Hindlimb muscle (tissue), 1 donor: ENCODE results near the gene RNF112. TPM values are rescaled to one million over a fixed set of nuclear protein-coding genes. Genes with fewer than 3 reads are reported as not detected.

Experiments
- DNase-seq: peaks from one replicate; pipeline ENCODE4 v3.0.0-alpha.2; 2013
- polyA plus RNA-seq: library from polyadenylated mRNA; unstranded; fragments of 120-200 nt; gene quantifications from one replicate; pipeline ENCODE4 v1.2.1, GENCODE V29; 2013; ENCODE audit not compliant: insufficient read length

Gene RNF112
- polyA plus RNA-seq, 1 donor: 1.9 TPM

DNA sequence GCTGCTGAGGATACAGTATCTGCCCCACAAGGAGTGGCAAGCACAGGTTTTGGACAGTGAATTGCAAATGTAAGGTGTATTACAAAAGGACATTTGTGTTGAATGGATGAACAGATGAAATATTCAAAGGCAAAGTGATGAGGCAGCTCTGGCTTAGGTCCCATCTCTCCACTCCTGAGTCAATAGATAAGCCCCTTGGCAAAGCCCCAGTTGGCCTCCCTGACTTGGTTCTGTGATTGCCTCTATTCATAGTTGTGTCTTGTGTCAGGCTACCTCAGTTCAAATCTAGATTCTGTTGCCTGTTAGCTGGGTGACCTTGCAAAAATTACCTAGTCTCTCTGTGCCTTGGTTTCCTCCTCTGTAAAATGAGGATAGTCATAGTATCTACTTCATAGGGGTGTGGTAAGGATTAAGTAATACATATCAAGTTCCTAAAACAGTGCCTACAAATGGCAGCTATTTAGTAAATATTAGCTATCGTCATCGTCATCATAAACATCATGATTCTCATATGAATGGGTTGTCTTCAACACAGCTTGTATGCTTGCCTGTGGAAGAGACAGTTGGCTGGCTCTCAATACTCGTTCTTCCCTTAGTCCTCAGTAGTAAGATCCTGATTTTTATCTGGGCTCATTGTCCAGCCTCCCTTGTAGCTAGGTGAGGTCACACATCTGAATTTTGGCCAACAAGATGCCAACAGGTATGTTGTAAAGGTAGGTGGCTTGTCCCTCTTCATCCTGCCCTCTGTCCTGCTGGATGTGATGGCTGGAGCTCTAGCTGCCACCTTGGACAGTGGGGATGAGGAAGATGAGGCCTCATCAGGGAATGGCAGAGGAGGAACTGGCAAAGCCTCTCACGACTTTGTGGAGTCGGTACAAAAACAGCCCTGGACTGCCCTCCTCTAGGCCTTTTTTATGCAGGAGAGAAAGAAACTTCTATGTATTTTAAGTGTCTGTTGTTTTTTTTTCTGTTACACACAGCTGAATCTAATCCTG, 21.9 kb upstream of the RNF112 start:
- no peak for DNase-seq

DNA sequence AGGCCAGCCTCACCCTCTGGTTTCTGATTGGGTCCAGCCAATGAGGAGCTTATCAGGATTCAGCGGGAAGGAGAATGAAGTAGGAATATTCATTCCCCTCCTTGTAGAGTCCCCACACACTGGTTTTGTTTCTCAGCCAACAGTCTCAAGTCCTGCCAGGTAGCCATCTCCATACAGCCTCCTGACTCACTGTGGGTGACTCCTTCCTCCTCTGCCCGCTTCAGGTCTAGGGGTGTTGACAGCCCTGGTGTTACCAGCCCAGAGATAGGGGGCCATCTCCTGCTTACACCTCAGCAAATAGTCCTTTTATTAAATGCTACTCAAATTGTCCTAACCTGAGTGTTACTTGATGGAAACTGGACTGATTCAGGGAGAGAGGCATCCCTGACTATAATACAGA, 20.1 kb upstream of the RNF112 start:
- DNase-seq: no peak

DNA sequence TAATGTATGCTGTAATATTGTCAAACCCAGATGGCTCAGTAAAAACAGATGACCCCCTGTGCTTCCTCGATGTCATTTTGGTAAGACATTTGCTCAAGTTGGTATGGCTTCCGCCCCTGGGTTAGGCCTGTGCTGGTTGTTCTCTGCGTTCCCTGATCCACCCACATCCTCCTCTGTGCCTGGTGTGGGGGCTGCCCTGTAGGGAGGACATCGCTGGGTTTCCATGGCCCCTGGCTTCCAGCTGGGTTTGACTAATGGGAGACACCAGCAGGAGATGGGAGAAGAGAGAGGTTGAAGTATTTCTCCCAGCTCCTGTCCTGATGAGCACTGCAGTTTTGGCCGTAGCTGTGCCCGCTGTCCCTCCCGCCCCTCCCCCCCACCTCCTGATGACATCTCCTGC, 19.6 kb upstream of the RNF112 start:
- DNase-seq: no peak

DNA sequence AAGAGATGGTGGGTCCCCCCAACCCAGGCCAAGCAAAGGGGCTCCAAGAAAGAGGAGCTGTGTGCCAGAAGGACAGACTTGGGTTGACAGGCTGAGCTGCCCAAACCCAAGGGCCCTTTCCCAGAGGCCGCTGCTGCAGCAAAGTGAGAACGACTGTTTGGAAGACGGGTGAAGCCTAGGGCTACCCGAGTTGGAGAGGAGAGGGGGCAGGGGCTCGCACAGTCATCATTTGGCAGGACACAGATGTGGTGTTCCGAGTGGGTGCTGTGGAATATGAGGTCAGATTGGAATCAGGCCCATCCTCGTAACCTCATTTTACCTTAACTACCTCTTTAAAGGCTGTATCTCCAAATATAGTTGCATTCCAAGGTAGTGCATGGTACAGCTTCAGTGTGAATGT, 18.7 kb upstream of the RNF112 start:
- DNase-seq: no peak

DNA sequence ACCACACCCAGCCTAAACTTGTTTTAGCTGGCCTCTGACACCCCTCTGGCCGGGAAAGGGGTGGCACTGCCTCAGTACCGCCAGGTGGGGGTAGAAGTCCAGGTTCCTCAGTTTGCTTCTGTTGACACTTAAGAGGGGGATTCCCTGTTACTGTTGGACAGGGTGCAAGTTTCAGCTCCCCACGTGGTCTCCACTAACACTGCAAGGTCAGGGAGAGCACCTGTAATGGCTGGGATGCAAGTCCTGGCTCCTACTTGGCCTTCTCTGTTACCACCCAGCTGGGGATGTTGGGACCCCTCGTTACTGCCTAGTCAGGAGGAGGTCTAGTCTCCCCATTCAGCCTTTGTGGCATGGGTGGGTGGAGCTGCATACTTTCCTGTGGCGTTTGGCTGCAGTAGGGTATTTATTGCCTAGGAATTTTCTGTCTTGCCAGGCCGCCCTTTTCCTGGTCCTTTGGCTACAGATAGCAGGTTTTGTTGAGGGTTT, 13.4 kb upstream of the RNF112 start:
- no peak for DNase-seq

DNA sequence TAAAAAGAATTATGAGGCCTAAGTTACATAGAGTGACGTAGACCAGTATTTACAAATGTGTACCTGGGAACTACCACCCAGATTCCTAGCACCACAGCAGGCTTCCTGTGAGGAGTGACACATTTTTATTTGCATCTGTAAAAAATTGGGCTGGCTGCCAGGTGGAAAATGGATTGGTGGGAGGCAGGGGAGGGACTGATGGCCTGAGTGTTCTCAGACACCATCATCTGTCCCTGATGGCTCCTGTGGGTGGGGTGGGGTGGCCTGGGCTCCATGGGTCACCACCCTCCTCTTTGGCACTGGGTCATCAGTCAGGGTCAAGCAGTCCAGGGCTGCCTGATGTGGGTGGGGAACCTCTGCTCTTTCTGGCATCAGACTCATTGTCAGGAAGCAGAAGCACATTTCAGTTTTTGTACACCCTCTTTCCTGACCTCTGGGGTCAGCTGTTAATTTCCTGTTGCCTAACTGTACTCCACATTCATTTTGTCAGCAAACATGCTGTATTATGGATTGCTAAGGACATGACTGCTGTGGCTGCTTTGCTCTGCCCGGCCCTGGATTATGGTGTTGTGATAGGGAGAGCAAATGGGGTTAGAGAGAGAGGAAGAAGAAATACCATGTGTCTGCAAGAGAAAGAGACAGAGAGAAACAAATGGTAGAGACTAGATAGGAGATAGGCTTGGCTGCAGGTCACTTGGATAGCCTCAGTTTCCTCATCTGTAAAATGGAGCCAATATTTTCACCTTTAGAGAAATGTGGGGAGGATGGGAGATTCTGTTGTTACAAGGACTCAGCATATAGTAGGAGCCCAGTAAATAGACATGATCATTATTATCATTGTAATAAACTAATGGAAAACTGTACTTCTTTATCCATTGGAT, 12.5 kb upstream of the RNF112 start:
- no peak for DNase-seq

DNA sequence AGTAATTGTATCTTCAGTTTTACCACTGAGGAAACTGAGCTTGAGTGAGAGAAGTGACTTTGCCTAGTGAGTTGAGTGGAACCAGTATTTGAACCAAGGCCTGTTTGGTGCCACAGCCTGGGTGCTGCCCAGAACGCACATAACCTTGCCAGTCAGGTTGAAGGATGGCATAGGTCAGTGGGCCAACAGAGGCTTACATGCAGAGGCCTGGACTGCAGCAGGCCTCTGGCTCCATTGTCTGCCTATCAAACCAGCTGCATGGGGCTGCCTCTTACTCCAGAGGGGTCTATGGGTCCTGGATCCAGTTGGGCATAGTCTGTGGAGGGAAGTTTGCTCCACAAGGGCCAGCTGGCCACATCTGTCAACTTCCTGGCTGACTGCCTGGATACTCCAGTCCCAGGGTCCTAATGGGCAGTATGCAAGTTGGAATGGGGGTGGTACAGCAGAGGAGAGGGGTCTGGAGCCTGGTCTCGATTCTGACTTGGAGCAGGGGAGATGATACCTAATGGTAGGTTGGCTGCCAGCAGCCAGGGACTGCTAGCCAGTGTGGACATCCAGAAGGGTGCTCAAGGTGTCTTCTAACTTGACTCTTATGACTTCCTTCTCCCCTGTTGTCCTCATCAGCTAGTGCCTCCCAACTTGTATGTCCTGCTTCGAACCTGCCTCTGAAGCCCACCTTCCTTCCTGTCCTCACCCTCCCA, 11.1 kb upstream of the RNF112 start:
- no peak for DNase-seq

DNA sequence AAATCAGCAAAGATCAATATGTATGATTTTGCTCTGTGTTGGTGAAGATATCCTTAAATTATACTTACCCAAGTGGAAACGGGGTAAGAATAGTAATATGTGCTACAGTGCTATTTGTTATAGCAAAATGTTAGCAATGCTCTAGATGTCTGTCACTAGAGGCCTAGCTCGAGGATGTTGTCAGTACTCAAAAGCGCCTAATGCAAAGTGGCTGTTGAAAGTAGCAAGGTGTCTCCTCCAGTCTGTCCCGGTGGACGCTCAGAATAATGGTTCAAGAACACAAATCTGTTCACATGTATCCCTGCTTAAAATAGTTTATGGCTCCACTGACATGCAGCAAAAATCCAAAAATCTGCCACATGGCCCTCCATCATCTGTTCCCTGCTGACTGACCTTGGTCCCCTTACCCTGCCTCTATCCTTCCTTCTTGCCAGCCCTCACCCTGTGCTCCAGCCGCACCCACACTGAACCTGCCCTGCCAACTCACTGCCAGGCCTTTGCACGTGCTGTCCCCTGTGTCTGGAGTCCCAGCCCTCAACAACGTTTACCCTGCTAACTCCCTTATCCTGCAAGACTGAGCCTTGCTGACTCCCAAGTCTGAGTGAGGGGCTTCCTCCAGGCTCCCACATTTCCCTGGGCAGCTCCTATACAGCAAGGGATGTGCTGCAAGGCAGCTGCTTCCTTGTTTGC, 9.6 kb upstream of the RNF112 start:
- no peak for DNase-seq

DNA sequence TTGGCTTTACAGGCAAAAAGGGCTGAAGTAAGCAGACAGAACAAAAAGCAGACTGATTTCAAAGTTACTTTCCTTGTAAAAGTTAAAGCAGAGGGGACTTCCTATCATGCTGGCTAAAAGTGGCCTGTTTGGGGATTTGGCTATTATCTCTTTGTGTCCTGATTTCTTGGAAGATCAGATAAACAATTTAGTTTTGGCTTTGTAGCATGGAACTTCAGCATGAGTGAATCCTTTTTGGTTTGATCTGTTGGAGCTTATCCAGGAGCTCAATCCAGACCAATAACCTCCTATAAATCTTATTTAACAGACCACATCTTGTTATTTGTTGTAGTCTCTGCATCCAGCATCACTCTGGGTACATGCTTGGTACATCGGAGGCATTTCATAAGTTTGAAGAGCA, 8.9 kb upstream of the RNF112 start:
- no peak for DNase-seq

DNA sequence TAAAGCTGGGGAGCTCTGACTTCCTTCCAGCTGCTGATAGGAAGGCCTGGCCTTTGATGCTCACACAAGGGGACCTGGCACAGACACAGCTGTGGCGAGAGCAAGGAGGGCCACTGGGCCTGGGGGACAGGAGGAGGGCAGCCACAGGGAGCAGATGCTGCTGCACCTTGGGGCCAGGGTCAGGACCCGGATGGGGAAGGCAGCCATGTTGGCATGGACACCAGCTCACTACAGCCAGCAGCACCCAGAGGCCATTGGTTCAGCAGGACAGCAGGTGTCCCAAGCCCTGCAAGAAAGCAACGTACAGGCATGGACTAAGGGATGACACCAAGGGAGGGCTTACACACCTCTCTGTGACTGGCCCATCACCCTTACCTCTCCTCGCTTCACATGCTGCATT, 8.0 kb upstream of the RNF112 start:
- DNase-seq: no peak

DNA sequence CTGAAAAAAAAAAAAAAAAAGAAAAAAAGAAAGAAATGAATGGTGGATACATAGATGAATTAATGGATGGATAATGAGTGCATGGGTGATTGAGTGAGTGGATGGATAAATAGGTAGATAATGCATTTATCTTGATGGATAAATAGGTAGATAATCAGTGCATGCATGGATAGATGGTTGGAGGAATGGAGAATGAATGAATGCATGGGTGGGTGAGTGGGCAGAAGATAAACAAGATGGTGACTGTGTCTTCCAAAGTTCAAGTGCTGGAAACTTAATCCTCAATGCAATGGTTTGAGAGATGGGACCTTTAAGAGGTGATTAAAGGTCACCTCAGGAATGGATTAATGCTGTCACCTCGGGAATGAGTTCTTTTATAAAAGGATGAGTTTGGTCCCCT, 6.8 kb upstream of the RNF112 start:
- DNase-seq: no peak

DNA sequence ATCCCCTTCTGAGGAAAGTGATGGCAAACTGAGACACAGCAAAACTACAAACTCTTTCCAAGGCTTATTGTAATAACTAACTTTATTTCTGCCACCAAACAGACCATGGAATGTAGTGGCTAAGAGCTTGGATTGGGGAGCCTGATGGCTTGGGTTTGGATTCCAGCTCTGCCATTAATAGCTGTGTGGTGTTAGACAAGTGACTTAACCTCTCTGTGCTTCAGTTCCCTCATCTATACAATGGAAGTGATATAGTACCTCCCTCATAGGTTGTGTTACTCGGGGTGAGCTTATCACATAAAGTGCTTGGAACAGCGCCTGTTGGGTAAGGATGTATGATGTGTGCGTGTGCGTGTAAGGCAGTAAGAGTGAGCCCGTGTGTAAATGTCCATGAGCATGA, 5.9 kb upstream of the RNF112 start:
- DNase-seq: no peak

DNA sequence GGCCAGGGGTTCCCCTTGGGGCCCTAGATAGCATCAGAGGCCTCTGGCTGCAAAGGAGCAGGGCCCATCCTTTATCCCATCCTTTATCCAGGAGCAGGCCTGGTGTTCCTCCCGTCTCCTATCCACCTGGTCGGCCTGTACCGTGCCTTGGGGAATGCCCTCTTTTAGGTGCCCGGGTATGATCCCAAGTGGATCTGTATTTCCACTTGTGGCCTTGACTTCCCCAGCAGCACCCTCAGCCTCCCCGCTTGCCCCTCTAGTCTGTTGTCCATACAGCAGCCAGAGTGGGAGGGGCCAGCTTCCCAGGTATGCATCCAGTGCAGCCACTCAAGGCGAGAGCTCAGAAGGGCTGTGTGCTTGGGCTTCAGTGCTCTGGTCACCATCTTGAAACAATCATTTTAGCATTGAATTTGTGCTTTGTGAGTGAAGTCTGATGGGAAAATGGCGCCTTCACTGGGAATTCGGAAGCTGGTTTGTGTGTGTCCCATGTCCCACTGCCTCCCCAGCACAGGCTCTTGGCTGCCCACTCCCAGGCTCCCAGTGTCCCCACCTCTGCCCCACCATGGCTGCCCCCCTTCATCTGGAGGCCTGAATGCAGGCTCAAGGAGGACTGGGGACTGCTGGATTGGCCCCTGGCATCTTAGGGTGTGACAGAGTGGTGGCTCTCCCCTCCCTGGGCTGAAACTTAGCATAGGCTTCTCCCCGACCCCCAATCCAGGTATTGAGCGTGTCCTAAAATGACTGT, 3.3 kb upstream of the RNF112 start:
- no peak for DNase-seq

DNA sequence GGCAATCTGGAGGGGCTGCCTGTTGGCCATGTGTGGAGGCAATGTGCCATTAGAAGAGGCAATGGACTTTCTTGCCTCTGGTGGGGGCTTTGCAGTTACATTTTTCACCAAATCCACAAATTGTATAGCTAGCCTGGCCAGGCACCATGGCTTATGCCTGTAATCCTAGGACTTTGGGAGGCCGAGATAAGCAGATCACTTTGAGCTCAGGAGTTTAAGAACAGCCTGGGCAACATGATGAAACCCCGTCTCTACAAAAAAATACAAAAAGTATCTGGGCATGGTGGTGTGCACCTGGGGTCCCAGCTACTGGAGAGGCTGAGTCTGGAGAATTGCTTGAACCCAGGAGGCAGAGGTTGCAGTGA, 2.7 kb upstream of the RNF112 start:
- DNase-seq: no peak

DNA sequence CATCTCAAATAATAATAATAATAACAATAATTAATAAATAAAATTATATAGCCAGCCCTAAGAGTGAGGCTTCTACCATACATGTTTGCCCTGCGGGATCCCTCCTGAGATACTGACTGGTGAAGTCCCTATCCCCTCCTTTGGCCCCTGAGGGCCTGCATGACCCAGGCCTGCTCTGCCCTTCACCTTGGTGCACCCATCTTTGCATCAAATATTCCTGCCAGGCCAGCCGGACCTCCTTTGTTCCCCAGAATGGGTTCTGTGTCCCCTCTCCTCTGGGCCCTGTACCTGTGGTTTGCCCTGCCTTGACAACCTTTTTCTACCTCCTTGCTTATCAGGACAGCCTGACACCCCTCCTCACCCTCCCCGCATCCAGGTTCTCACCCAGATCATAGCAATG, 2.0 kb upstream of the RNF112 start:
- no peak for DNase-seq

DNA sequence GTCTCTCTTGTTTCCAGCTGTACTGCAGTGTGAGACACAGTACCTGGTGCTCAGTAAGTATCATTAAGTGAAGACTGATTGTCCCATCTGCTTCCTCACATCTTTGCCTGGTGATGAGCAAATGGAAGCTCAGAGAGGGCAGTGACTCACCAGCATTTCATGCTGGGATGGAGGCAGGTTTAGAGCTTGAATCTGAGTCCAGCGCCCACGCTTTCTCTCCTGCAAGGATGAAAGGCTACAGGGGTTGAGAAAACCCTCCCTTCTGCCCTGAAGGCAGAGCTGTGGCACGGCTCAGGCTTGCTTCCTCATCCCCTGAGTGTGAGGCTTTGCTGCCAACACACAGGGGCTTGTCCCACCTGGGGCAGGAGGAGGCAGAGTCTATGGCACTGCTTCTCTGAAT, 1.5 kb upstream of the RNF112 start:
- no peak for DNase-seq

DNA sequence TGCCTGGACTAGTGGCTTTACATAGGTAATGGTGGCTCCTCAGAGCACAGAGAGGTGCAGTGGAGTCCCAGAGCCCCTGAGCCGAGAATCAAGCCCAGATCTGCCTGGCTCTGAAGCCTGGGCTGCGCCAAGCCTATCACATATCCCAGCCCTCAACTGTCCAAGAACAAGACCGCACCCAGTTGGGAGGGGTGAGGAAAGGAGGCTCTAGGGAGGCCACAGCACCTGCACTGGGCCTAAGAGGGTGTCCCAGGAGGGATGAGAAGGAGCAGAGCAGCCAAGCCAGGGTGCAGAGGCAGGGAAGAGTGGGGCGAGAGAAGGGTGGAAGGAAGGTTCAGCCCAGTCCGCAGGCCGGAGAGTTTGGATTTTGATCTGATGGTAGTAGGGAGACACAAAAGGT, 941 bp upstream of the RNF112 start:
- no peak for DNase-seq

DNA sequence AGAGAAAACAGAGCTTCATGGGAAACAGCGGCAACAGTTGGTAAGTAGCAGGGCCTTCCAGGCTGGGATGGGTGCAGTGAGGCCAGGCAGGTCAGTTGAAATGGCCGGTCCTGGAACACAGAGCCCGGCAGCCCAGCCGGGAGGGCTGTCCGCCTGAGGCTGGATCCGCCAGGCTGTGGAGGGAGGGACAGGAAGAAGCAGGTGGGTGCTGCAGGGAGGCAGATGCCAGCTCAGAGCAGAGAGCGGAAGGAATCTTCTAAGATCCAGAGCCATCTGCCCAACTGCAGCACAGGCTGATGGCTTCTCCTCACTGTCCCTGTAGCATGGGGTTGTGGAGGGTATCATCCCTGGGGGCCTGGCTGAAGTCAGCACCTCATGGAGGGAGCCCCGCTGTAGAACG, 599 bp downstream of the RNF112 start:
- DNase-seq: peak; percentile 34

DNA sequence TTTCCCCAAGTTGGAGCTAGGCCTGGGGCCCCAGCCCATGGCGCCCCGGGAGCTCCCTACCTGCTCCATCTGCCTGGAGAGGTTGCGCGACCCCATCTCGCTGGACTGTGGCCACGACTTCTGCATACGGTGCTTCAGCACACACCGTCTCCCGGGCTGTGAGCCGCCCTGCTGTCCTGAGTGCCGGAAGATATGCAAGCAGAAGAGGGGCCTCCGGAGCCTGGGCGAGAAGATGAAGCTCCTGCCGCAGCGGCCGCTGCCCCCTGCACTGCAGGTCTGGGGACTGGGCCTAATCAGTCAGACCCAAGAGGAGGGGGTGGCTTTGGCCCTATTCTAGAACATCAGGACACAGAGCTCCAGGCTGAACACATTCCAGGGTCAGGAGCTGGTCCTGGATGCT, 1.5 kb downstream of the RNF112 start:
- DNase-seq: no peak

DNA sequence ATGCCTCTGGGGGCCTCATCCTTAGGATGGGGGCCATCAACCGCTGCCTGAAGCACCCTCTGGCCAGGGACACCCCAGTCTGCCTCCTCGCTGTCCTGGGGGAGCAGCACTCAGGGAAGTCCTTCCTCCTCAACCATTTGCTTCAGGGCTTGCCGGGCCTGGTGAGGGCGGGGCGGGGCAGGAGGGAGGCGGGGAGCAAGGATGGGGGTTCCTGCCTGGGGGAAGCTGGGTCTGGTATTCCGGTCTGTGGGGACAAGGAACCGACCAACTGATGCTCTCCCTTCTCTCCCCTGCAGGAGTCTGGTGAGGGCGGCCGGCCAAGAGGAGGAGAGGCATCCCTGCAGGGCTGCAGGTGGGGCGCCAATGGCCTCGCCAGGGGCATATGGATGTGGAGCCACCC, 2.0 kb downstream of the RNF112 start:
- no peak for DNase-seq

DNA sequence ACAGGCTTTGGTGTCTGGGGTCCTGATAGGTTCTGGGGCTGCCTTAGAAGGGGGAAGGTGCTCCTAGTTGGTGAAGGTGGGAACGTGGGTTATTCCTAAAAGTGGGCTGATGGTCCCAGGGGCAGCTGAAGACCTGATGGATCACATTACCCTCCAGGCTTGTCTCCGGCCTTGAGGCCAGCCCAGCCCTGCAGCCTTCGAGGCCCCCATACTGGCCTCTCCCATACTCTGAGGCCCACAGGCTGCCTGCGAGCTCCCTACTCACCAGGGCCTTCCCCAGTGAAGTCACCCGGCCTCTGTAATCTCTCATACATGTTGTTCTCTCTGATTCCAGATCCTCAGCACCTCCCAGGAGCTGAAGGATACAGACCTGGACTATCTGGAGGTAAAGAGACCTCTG, 2.7 kb downstream of the RNF112 start:
- no peak for DNase-seq
